ENCODE results near the gene TPTE2.
A peak's percentile ranks its signal among the peaks of the same experiment; 100 is the strongest.
"Not testable (repeated sequence)": the region's sequence is repeated elsewhere in the genome, so short reads cannot be mapped to it uniquely, and the experiment has no call there.

The TPTE2 gene

DNA sequence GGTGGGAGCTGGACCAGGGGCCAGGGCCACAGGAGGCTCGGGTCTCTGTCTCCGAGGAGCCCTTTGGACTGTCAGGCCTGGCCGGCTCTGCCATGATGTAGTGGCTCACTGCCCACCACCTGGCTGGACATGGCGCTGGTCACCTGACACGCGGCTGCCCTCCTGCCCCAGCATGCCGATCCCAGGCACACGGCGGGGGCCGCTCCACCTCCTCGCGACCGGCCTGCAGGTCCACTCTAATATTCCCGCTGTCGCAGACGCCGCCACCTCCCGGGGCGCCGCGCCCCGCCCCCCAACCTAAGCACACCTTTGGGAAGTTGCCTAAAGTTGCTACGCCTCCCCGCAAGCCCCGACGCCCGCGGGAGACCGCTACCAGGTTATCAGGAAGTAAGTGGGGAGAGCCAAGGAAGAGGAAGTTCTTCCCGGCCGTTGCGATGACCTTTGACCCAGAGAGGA is at the start of gene TPTE2:
Gene TPTE2 (minus strand): TSS at position 406 of the 456 bp plus-strand sequence. CDS start 58,298 bp downstream, outside the sequence.
- DNase-seq, result not testable (repeated sequence)

DNA sequence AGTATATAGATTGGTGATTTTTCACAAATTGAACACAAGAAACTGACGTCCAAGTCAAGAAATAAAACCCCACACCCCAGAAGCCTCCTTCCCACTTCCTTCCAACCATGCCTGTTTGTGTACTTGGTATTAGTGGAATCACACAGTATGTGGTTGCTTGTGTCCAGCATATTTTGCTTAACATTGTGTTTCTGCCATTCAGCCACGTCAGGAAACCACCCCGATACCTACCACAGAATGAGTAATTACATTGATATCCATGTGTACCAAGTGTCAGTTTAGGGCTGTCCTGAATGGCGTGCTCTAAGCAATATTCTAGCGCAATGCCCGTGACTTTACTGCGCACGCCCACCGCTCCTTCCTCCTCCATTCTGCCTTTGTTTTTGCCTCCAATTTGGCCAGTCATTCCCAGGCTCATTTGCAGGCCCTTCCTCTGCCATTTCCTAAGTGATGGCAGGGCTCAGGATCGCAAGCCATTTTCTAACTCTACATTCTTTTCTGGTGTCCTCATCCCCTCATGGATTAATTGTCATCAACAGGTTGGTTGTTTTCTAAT is 46.3 kb upstream of the TPTE2 start:
- no peak for DNase-seq

DNA sequence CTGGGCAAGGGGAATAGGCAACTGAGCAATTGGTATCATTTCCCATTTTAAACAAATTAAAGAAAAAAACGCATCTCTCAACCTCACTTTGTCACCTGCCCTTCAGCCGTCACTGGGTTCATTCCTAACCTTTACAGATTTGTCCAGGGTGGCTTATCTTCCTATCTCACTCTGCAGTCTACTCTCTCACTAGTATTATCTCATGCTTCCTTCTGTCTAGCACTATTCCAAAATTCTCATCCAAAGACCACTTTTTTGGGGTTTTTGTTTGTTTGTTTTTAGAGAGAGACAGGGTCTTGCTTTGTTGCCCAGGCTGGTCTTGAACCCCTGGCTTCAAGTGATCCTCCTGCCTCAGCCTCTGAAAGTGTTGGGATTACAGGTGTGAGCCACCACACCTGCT is 45.4 kb upstream of the TPTE2 start:
- no peak for DNase-seq

DNA sequence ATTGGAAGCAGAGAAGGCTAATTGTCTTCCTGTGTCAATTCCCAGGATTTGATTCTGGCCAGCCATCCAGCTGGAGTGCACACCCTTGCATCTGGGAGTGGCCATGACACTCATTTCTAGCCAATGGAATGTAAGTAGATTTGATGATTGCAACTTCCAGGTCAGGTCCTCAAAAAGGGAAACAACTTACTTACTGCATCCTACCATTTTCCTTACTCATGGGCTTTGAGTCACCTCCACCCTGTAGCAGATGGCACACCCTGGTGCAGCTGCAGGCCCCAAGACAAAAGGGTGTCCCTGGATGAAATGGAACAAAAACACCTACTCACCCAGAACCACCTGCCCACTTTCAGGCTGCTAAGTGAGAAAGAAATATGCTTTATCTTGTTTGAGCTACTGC is 44.8 kb upstream of the TPTE2 start:
- no peak for DNase-seq

DNA sequence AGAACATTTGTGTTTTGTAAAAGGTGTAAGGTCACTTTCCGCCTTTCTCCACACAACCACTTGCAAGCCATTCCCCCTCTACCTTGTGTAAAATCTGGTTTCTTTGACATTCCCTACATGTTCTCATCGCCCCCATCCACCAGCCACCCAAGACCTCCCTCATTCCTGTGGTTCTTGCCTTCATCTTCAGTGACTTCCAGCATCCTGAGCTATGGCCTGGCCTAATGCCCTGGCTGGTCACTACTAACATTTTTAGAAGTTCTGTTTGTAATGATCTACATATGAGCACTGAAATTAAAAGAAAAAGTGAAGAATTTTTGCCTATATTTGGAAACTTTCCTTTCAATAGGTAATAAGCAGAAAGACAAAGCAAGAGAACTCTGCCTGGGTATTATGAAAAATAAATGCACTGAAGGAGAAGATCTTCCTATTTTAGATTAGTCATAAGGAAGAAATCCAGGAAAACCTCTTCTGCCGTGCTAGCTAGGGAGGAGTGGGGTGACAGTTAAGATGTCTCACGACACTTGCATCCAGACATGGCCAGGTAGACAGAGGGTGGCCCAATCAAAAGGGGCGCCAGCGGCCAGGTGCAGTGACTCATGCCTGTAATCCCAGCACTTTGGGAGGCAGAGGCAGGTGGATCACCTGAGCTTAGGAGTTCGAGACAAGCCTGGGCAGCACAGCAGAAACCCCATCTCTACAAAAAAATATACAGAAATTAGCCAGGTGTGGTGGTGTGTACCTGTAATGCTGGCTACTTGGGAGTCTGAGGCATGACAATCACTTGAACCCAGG is 44.0 kb upstream of the TPTE2 start:
- no peak for DNase-seq

DNA sequence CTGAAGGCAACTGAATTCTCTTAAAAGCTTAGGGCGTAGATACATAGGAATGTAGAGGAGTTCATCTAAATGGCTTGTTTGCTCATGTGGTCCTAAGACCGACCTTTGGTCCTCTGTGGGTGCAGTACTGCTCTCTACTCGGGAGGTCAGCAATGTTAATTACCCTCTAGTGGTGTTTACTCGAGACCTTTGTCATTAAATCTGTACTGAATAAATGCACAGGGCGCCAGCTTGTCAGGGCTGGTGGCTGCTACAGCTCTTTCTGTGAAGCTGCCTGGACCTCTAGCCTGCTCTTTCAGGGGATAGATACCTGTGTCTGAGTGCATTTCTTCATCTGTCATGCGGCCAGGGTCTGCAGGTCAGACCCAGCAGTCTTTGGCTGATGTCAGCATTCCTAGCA is 43.0 kb upstream of the TPTE2 start:
- no peak for DNase-seq

DNA sequence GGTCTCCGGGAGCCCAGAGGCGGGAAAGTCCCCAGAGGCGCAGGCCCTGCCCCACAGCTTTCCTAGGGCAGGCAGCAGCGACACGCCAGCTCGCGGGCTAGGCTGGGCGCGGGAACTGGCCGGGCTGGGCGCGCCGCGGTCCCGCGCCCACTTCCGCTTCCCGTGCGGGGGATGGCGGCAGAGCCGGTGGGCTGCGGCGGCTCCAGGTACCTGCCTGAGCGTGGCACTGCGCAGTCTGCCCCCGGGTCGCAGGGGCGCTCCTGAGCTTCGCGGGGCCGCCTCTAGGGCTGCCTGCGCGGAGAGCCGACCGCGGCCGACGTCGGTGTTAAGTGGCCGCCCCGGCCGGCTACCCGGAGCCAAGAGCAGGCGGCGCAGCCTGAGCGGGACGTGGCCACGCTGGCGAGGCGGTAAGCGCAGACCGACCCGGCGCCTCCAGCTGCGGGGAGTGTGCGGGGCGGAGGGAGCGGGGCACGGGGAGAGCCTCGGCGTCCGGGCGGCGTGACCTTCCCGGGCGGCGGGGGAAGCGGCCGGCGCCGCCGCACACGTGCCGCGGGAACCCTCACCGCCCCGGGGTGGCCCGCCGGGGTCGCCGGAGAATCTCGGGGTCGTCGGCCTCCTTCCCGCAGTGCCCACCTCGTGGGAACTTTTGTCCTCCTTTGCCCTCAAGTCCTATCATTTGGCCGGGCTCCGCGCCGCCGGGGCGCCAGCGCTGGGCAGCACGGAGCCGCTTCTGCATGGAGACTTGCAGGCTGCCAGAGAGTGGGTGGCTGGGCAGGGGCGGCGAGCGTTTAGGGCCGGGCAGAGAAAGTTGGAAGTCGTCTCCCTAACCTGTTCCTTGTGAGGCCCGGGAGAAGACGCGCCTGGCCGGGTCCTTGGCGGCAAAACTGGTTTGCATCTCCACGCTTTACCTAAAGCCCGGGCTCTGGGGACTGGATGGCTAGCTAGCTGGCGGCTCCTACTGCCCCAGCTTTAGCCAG is 40.7 kb upstream of the TPTE2 start:
- DNase-seq, result peak; percentile 16

DNA sequence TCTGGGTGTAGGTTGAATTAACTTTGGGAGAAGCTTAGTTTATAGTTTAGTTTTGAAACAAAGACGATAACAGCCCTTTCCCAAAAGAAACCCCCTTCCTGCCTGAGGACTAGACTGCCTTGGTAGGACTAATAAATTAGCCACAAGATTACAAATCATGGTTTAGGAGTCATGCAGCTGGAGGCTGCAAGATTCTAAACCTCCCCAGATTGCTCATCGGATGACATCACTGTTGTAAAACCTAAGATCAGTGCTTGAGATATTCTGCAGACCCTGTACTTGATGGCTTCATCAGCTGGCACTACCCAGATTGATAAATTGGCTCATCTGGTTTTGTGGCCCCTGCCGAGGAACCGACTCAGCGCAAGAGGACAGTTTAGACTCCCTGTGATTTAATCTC is 36.2 kb upstream of the TPTE2 start:
- DNase-seq, result no peak

DNA sequence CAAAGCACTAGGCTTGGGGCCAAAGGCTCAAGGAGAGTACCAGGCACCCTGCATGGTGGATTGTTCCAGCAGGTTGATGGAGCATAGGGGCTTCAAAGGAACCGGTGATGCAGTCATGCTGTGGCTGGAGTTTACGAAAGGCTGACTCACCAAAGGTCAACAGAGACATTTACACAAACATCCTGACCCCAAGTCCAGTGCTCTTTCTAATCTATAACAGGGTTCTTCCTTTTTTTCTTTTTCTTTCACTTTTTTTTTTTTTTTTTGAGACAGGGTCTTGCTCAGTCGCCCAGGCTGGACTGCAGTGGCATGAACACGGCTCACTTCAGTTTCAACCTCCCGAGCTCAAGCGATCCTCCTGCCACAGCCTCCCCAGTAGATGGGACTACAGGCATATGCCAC is 35.6 kb upstream of the TPTE2 start:
- DNase-seq, result no peak

DNA sequence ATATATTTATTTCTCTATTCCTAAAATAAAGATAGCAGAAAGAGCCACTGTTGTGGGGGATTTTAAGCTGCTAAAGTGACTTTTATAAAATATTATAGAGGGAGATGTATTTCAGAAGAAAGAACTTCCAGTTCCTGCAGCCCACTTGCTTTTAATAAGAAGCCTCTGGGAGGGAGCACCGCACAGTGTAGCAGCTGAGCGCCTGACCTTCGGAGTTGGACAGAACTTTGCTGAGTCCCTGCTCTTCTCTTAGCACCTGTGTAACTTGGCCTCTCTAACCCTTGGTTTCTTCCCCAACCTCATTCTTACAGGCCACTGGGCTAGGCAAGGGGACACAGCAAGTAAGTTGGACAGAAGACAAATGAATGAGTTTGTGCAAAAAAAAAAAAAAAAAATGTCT is 34.8 kb upstream of the TPTE2 start:
- DNase-seq, result no peak

DNA sequence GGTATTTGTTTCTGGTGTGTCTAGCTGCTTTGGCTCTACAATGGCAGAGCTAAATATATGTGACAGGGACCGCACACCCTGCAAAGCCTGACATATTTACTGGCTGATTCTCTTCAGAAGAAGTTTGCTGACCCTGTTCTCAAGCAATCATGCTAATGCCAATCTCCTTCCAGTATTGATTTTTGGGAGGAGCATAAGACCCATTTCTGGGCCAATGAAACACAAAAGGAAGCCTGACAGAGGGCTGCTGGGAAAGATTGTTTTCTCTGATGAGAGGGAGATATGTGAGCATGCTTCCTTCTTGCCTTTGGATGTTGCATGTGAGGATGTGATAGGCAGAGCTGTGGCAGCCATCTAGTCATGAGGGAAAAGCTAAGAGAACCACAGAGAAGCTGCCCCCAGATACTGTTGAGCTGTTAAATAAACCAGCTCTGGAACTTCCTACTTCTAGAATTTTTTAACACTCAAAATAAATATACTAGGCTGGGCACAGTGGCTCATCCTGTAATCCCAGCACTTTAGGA is 31.4 kb upstream of the TPTE2 start:
- DNase-seq, result no peak

DNA sequence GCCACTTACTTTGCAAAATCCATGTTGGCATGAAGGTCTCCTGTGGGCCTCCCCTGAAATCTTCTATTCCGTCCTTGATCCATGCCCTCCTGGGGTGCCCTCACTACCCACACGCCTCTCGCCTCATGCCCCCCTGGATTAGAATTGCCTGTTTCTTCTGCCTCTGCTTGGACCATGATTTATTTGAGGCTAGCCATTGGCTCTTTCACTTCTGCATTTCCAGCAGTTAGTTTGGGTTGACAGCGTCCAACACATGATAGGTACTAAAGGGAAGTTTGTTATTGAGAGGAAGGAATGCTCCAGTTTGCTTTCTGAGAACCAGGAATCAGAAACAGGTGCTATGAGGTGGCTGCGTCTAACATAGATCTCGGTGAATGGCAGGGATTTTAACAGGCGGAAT is 30.5 kb upstream of the TPTE2 start:
- DNase-seq, result no peak

DNA sequence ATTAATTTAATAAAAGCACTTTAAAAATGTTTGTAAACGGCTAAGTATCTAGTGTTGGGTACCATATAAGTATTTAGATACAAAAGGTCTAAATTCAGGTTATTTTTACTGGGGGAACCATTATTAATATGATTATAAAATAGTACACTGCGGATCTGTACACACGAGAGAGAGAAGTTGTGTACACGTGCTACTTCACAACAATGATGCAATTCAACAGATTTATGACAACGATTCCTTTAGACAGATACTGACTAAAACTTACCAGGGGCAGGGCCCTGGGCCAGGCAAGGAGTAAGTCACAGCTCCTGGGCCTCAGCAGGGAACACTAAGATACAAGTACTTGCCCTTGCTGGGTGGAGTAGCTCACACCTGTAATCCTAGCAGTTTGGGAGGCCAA is 29.1 kb upstream of the TPTE2 start:
- DNase-seq, result no peak

DNA sequence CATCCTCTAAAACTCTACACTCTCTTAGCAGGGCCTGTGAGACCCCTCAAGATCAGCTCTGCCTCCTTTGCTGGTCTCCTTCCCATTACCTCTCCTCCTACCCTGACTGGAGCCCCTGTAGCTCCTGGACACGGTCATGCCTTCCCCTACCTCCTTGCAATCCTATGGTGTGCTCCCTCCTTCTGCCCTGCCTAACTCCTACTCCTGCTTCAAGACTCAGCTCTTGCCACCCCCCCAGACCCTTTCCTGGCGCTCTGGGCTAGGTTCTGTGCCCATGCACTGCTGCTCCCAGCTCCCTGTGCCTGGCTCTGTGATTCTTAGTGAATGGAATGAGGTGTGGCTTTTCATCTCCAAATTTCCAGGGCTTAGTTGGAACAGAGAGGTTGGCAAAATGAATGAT is 28.0 kb upstream of the TPTE2 start:
- DNase-seq, result no peak

DNA sequence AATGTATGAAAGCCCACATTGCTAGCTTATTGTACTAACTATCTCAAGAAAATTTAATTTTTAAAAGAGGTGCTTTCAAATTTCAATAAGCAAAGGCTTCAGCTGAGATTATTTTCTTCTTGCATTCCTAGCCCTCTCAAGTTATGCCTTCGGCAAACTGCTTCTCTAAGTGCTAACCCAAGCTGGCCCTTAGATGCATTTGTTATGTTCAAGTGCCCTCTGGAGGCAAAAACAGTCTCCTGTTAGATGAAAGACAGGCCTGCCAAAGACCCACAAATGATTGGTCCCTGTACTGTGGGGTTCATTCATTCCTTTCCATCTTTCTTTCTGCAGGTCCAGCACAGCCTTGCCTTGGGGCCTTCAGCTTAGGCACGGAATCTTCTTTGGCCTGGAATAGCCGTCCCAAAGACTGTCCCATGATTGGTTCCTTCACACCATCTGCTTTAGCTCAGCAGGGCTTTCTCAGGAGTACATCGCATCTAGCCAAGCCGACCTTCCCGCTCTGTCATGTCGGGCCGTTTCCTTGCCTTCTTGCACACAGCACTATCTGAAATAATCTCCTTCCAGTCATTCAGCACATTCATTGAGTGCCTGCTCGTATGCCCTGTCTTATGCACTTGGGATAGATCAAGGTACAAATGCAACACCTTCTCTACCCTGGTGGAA is 26.4 kb upstream of the TPTE2 start:
- DNase-seq, result no peak

DNA sequence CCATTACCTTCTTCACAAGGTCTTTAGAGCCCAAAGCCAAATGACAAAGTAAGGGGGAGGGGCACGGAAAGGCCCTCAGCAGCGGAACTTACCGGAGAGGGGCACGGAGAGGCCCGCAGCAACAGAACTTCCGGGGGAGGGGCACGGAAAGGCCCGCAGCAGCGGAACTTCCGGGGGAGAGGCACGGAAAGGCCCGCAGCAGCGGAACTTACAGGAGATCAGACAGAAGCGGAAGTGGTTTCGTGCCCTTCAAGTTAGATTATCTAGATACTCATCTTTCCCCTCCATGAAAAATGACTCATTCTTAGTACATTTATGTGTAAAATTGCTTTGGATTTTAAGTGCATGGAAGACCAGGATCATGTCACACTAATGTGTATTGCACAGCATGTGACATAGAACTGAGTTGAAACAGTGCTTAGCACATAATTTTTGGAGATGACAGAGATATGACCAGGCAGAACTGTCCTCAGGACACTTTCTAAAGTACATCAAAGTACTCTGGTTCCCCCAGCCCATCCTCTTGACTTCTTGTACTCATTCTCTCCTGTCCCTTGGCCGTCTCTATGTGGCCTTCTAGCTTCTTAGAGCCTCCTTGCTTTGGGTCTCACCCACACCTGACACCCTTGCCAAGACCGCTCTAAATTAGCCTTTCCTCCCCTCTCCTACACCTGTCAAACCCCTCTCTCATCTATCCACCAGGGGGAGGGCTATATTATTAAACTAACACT is 25.7 kb upstream of the TPTE2 start:
- no peak for DNase-seq

DNA sequence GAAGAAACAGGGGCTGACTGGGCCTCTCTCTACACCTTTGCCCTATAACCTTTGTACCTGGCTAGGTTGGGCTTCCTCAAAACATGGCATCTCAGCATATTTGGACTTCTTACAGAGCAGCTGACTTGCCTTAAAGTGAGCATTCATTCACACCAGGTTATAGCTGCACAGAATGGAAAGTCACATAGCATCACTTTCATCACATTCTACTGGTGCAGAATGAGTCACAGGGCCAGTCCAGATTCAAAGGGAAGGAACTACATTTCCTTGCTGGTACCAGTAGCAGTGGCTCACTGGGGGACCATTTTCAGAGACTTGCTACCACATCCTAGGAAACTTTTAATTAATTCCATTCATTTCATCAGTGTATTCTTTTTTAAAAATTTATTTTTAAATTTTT is 20.3 kb upstream of the TPTE2 start:
- no peak for DNase-seq

DNA sequence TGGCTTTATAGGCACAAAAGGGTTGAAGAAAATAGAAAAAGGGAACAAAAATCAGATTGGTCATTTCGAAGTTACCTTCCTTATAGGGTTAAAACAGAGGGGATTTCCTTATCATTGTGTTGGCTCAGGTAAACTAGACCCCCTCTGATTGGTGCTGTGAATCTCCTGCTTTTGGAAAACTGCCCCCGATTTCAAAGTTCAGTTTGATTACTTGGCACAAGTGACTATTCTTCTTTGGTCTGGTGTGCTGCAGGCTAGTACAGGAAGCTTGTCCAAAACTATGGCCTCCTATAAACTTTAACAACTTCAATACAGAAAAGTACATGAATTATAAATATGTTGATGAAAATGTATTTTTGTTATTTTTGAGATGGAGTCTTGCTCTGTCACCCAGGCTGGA is 13.9 kb upstream of the TPTE2 start:
- no peak for DNase-seq

DNA sequence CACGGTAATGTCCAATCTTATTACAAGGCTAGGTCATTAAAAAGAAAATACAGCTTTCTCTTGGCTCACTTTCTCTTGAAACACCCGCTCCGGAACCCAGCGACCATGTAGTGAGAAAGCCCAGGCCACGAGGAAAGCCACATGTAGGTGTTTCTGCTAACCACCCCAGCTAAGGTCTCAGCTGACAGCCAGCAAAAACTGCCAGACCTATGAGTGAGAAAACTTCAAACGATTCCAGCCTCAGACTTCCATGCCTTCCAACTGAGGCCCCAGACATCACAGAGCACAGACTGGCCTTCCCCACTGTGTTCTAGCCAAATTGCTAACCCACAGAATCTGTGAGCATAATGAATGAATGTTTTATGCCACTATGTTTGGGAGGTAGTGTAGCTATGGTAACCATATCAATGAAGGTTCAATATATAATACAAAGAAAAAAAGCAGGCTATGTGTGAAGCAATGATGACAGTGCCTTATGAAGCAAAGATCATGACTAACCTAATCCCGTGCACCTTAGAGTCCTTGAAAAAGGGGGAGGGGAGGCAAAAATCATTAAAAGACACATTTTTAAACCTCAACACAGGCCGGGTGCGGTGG is 11.9 kb upstream of the TPTE2 start:
- no peak for DNase-seq

DNA sequence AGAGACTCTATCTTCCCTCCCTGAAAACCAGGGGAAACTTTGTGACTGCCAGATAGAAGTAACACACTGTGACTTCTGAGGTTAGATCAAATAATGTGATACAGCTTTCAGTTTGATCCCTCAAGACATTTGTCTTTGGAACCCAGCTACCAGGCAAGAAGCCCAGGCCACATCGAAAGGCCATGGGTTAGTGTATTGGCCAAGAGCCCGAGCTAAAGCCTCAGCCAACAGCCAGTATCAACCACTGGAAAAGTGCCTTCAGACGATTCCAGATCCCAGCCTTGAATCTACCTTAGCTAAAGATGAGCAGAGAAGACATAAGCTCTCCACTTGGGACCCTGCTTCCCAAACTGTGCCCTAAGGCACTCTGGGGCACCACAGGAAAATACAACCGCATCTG is 10.9 kb upstream of the TPTE2 start:
- no peak for DNase-seq

DNA sequence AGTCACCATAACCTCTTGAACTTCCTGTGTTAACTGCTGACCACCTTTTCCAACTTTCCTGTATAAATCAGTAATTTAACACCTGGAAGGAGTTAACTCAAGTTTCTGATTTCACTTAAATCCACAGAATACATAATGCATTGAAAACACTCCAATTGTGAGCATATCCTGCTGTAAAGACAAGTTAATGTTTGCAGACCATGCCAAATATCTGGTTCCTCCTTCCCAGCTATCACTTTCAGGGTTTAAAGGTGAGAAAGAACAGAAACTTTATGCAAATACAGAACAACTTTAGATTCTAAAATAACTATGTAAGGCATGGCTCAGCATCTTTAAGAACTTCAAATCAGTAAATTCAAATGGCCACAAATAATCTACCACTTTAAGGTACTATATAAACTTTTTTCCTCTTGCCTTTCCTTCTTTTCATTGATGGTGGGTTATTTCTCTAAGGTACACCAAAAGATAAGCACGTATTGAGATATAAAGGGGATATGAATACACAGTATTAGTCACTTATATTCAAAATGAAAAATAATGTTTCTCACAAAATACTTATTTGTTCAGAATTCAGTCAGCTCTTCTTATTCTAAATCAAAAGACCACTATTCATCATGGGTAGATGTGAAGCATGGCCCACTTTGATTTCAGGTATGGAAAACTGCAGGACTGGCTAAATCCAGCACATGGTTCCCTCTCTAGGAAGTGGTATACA is 6.6 kb upstream of the TPTE2 start:
- no peak for DNase-seq
